ENCODE results near the gene STX4.

STX4 gene

DNA sequence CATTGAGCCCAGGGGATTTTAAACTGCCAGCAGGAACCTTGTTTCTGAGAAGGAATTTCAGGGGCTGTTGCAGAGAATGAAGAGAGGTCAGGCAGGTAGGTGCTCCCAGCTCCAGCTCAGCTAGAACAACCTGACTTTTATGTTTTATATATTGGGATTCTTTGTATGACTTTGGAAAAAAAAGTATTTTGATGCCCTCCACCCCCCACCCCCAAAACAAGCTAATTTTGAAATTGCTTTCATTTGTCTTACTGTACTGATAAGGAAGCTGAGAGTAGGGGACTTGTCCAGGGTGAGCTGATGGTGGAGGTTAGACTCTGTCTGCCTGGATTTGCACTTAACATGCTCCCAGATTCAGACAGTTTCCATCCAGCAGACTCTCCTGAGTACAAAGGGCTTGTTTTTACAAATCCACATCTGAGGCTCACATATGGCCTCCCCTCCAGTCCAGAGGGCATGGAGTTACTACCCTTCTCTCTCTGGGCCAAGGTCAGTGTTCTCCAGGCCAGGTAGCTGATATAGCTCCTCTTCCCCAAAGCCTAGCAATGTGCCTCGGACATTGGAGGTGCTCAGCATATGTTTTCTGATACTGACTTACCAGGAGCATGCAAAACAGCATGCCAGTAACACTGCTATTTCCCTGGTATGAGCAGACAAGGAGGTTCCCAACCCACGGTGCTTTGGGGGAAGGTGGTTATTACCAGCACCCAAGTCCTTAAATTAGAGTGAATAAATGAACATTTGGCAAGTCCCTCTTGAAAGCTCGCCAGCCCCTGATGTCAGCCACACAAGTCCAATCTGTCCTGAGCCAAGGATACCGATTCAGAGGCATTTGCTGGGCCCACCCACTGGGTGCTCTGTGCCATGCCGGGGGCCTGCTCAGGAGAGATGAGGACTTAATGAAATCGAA lies 34.3 kb upstream of the STX4 start:
- no peaks in the 10 kb centered on the region for H3K9me3 ChIP-seq (ENCODE audit: insufficient read depth, low read length)
- H3K9me2 ChIP-seq (replicated peaks; ENCODE audit: insufficient read depth, low read length), result no peaks in the 10 kb centered on the region
- no peaks in the 10 kb centered on the region for H3K36me3 ChIP-seq (ENCODE audit: low read length)
- no peaks in the 10 kb centered on the region for H3K27me3 ChIP-seq (ENCODE audit: low read length)
- H3K9ac ChIP-seq (ENCODE audit: low read length), result no peak overlapping the region
- TF ChIP-seq EZH2phosphoT487 (conservative IDR thresholded peaks at IDR 0.05; ENCODE audit: low read length), result no peak
- TF ChIP-seq, protein P1, sequence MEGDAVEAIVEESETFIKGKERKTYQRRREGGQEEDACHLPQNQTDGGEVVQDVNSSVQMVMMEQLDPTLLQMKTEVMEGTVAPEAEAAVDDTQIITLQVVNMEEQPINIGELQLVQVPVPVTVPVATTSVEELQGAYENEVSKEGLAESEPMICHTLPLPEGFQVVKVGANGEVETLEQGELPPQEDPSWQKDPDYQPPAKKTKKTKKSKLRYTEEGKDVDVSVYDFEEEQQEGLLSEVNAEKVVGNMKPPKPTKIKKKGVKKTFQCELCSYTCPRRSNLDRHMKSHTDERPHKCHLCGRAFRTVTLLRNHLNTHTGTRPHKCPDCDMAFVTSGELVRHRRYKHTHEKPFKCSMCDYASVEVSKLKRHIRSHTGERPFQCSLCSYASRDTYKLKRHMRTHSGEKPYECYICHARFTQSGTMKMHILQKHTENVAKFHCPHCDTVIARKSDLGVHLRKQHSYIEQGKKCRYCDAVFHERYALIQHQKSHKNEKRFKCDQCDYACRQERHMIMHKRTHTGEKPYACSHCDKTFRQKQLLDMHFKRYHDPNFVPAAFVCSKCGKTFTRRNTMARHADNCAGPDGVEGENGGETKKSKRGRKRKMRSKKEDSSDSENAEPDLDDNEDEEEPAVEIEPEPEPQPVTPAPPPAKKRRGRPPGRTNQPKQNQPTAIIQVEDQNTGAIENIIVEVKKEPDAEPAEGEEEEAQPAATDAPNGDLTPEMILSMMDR (IDR thresholded peaks at IDR 0.05; ENCODE audit: insufficient read depth, low read length, poor library complexity, severe bottlenecking), result no peak
- H3K4me2 ChIP-seq (ENCODE audit: low read depth, low read length, poor library complexity, severe bottlenecking), result no peak overlapping the region
- H3K79me2 ChIP-seq (ENCODE audit: insufficient read depth, low read length), result no peaks in the 10 kb centered on the region
- no peaks in the 10 kb centered on the region for H3F3A ChIP-seq (ENCODE audit: insufficient read depth)
- no peak overlapping the region for H3K27ac ChIP-seq (ENCODE audit: low read depth, low read length)
- H3K4me3 ChIP-seq (ENCODE audit: insufficient read depth, low read length, poor library complexity, severe bottlenecking), result no peak overlapping the region
- H2AFZ ChIP-seq (ENCODE audit: low read depth, low read length, severe bottlenecking), result no peak overlapping the region
- H4K20me1 ChIP-seq (ENCODE audit: low read depth, low read length), result no peaks in the 10 kb centered on the region

DNA sequence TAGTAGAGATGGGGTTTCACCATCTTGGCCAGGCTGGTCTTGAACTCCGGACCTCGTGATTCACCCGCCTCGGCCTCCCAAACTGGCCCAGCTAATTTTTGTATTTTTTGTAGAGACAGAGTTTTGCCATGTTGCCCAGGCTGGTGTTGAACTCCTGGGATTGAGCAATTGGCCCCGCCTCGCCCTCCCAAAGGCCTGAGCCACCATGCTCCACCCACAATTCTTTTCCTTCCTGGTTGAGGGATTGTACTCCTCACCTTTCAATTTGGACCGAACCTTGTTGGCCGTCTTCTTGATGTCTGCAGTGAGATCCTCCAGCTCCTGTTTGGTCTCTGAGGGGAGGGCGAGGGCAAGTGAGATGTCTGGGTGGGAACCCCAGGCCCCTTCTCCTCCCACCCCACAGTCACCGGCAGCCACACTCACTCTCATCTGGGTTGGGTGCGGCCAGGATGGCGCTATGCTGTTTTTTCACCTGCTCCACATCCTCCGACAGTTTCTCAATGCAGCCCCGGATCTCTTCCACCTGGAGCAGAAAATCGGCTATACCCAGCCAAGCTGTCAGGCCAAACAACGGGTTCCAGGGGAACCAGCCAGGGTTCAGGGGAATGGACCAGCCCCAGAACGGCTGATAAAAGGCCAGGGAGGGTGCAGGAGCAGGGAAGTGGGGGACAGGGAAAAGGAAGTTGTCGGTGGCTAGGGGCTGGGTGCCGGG lies 32.5 kb upstream of the STX4 start:
- Histone ChIP-seq H2AFZ (ENCODE audit: low read depth, low read length, severe bottlenecking) (no peak overlapping the region), H3K9ac (ENCODE audit: low read length) (no peak overlapping the region), H3K79me2 (ENCODE audit: insufficient read depth, low read length) (no peaks in the 10 kb centered on the region), H3K27ac (ENCODE audit: low read depth, low read length) (no peak overlapping the region), H3K4me2 (ENCODE audit: low read depth, low read length, poor library complexity, severe bottlenecking) (no peak overlapping the region), H3F3A (ENCODE audit: insufficient read depth) (no peaks in the 10 kb centered on the region), H3K36me3 (ENCODE audit: low read length) (no peaks in the 10 kb centered on the region), H3K27me3 (ENCODE audit: low read length) (no peaks in the 10 kb centered on the region), H3K9me3 (ENCODE audit: insufficient read depth, low read length) (no peaks in the 10 kb centered on the region), H3K4me3 (ENCODE audit: insufficient read depth, low read length, poor library complexity, severe bottlenecking) (no peak overlapping the region), H3K9me2 (replicated peaks; ENCODE audit: insufficient read depth, low read length) (no peaks in the 10 kb centered on the region), H4K20me1 (ENCODE audit: low read depth, low read length) (no peaks in the 10 kb centered on the region)
- TF ChIP-seq, protein P1 (IDR thresholded peaks at IDR 0.05; ENCODE audit: insufficient read depth, low read length, poor library complexity, severe bottlenecking), result no peak
- TF ChIP-seq EZH2phosphoT487 (conservative IDR thresholded peaks at IDR 0.05; ENCODE audit: low read length), result no peak

DNA sequence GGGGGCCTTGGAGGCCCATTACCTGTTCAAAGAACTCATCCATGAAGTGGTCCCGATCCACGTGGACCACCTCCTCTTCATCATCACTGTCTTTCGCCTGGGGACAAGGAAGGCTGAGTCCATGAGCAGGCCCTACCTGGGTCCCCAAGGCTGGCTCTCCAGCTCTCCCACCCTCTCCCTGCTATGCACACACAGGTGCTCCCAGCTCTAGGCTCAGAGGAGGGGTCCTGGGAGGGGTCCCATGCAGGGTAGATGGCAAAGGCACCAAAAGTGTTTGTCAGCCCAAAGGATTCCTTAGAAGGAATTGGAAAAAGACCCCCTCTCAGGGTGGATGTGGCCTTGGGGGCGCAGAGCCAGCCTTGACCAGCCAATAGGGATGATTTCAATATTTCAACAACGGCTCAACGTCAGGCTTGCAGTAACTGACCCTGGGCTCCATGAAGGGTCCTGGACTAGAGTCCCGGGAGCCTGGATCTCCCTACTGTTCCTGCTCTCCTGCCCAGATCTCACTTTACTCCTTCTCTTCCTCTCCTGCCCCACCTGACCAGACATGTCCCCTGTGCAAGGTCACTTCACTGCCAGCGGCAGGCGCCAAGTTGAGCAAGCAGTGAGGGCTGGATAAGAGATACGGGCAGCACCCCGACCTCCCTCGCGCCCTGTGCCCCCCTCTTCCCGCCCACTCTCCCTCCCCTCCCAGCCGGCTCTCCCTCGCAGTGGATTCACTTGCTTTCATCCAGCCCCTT lies 31.7 kb upstream of the STX4 start:
- Histone ChIP-seq H3K9me2 (replicated peaks; ENCODE audit: insufficient read depth, low read length) (no peaks in the 10 kb centered on the region), H3K4me2 (ENCODE audit: low read depth, low read length, poor library complexity, severe bottlenecking) (no peak overlapping the region), H3K36me3 (ENCODE audit: low read length) (no peaks in the 10 kb centered on the region), H3K9ac (ENCODE audit: low read length) (no peak overlapping the region), H3K27me3 (ENCODE audit: low read length) (no peaks in the 10 kb centered on the region), H3K9me3 (ENCODE audit: insufficient read depth, low read length) (no peaks in the 10 kb centered on the region), H2AFZ (ENCODE audit: low read depth, low read length, severe bottlenecking) (no peak overlapping the region), H3K27ac (ENCODE audit: low read depth, low read length) (no peak overlapping the region), H3F3A (ENCODE audit: insufficient read depth) (no peaks in the 10 kb centered on the region), H3K4me3 (ENCODE audit: insufficient read depth, low read length, poor library complexity, severe bottlenecking) (no peak overlapping the region), H4K20me1 (ENCODE audit: low read depth, low read length) (no peaks in the 10 kb centered on the region), H3K79me2 (ENCODE audit: insufficient read depth, low read length) (no peaks in the 10 kb centered on the region)
- TF ChIP-seq, protein P1 (IDR thresholded peaks at IDR 0.05; ENCODE audit: insufficient read depth, low read length, poor library complexity, severe bottlenecking), result no peak
- no peak for TF ChIP-seq EZH2phosphoT487 (conservative IDR thresholded peaks at IDR 0.05; ENCODE audit: low read length)

Measured in SU-DHL-6 (cell line).